HG02885 (cell line): ENCODE measurements around the gene FGF7.
A peak's percentile ranks its signal among the peaks of the same experiment; 100 is the strongest.
"Not testable (repeated sequence)": the region's sequence is repeated elsewhere in the genome, so short reads cannot be mapped to it uniquely, and the experiment has no call there.

Experiments used
- ATAC-seq: cut with Tn5 transposase; IDR thresholded peaks from one replicate; pipeline ENCODE4 v1.9.1; 2021; ENCODE audit warnings: mild to moderate bottlenecking; ENCODE audit not compliant: unreplicated experiment, poor library complexity

Gene FGF7

DNA sequence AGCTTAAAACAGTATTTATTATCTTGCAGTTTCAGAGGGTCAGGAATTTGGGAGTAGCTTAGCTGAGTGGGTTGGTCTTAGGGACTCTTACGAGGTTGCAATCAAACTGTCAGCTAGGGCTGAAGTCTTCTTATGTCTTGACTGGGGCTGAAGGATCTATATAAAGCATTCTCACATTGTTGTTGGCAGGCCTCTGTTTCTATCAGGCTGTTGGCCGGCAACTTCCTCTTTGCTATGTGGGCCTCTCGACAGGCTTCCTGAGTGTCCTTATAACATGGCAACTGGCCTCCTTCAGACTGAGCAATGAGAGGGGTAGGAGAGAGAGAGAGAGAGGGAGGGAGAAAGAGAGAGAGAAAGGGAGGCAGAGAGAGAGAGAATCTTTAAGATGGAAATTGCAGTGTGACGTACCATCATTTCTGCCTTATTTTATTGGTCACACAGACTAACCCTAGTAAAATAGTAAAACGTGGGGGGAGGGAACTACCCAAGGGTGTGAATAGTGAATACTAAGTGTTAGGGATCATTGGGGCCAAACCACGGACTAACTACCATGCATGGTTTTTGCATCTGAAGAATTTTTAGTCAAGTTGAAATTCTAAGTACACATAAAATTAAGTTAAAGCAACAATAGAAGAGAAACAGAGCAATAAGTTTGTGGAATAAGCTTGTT lies 16.1 kb downstream of the FGF7 start:
- peak; percentile 87 for ATAC-seq

- ATAC-seq, result no peak
These were observed 16.8 kb downstream of the FGF7 start for GRCh38 chr15:49439678-49440395.

DNA sequence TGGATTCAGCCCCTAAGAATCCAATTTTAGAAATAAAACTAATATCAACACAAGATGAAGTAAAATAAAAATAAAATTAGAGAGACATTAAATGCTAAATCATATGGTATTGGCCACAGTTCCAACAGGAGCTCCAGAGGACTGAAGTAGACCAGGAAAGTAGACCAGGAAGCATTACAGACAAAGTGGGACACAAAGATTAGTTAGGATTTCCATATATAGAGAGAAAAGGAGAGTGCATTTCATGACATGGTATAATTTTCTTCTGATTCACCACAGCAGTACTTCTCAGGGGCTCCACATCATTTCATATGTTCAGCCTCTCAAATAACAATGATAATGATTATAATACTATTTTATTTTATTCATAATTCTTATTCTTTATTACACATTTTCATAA lies 18.3 kb downstream of the FGF7 start:
- ATAC-seq, result no peak

DNA sequence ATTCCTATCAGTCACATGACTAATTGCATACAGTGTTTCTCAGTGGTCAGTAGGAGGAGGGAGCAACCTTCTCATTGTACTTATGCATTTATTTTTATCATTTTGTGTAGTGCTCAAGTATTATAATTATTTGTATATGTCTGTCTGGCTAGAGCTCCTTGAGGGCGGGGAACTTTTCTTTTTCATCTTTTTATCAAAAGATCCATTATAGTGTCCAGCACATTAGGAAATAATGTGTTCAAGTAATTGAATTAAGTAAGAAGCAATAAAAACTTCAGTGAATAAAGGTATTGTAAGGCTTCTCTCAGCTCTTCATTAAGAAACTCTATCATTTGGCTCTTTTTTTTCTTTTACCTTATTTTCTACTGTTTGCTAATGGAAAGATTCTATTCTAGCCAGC lies 18.8 kb downstream of the FGF7 start:
- ATAC-seq, result no peak

GRCh38 chr15:49452595-49452994 lies 29.6 kb downstream of the FGF7 start:
- no peak for ATAC-seq

- no peak for ATAC-seq
These were observed 33.1 kb downstream of the FGF7 start for GRCh38 chr15:49456166-49456565.

- no peak for ATAC-seq
These were observed 35.1 kb downstream of the FGF7 start for GRCh38 chr15:49458145-49458544.

DNA sequence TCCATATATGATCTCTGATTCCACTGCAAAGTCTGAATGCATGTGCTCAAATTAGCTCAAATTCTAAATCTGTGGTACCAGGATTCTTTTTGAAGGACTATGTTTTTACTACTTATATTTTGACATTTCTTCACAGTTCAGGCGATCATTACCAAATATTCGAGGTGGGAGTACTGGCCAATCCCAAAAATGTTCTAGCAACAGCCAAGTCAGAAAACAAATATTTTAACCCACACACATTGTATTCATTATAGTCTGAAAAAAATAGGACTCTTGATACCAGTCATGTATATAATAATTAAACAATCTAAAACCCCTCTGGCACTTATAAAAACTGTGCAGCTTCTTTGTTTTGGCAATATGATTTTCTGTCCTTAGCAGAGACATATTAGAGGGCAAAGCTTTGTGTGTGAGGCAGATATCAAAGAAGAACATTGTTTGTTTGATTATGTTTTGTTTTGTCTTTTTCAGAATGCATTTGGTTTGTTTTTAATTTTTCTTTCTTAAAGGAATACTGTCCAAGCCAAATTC lies 37.4 kb downstream of the FGF7 start:
- no peak for ATAC-seq

- no peak for ATAC-seq
These were observed 39.3 kb downstream of the FGF7 start for GRCh38 chr15:49462232-49462844.

- no peak for ATAC-seq
These were observed 41.5 kb downstream of the FGF7 start for GRCh38 chr15:49464522-49464921.

- no peak for ATAC-seq
These were observed 43.1 kb downstream of the FGF7 start for GRCh38 chr15:49466119-49466518.

GRCh38 chr15:49467746-49468480 lies 44.9 kb downstream of the FGF7 start:
- no peak for ATAC-seq

DNA sequence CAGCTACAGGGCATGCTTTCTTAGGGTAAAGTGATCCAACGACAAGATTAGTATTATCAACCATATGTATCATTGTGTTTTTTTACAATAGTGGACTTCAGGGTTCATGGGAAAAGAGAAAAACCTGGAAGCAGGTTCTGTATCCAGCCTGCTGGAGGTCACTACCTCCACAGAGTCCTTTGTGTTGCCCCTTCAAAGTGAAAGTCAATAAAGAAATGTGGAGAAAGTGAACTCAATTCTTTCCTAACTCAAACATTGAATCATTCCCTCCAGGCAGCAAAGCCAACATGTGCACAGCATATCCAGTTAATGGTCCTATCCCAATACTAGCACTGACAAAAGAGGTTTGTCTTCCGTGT lies 45.4 kb downstream of the FGF7 start:
- ATAC-seq, result no peak

DNA sequence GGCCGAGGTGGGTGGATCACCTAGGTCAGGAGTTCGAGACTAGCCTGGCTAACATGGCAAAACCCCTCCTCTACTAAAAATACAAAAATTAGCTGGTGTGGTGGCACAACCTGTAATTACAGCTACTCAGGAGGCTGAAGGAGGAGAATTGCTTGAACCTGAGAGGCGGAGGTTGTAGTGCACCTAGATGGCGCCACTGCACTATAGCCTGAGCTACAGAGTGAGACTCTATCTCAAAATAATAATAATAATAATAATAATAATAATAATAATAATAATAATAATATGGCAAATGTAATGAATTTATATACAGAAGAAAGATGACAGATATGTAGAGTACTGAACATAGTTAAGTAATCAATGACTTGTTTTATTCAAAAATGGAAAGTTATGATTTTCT lies 48.2 kb downstream of the FGF7 start:
- peak; percentile 43 for ATAC-seq

DNA sequence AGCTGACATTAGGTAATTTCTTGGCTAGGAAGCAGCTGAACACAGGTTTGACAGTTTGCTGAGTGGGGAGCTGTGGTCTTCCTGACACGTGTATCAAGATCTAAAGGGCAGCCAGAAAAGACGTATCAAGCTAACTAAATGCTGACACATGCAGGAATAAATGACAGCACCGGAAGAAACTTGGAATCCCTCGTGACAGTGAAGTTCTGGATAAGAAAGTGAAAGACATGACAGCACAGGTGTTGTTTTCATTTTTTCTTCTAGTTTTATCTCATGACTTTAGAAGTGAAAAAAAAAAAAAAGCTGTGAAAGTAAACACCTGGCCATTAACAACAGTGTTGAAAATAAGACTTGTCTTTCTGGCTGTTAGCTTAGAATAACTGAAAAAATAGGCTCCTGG lies 48.7 kb downstream of the FGF7 start:
- peak; percentile 56 for ATAC-seq

DNA sequence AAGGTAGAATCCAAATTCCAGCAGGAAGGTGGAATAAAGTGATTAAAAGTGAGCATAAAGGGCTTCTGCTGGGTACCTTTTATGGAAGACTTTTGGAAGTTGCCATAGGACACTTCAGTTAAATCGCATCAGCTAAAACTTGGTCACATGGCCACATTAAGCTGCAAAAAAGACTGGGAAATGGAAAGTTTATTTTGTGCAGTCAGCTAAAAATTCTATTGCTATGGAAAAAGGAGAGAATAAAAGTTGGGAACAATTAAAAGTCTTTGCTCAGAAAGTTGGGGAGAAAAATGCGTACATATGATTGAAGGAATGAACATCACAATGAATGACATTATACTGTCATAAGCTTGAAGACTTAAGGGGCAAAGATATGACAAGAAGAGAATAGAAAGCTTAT lies 49.3 kb downstream of the FGF7 start:
- ATAC-seq, result no peak

GRCh38 chr15:49473031-49473430 lies 50.0 kb downstream of the FGF7 start:
- no peak for ATAC-seq

- not testable (repeated sequence) for ATAC-seq
These were observed 55.0 kb downstream of the FGF7 start for GRCh38 chr15:49478021-49478420.

- ATAC-seq, result not testable (repeated sequence)
These were observed 55.9 kb downstream of the FGF7 start for GRCh38 chr15:49478982-49479381.

DNA sequence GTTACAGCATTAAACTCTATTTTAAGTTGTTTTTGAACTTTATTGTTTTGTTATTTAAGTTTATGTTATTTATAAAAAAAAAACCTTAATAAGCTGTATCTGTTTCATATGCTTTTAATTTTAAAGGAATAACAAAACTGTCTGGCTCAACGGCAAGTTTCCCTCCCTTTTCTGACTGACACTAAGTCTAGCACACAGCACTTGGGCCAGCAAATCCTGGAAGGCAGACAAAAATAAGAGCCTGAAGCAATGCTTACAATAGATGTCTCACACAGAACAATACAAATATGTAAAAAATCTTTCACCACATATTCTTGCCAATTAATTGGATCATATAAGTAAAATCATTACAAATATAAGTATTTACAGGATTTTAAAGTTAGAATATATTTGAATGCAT lies 62.4 kb downstream of the FGF7 start:
- ATAC-seq, result not testable (repeated sequence)

DNA sequence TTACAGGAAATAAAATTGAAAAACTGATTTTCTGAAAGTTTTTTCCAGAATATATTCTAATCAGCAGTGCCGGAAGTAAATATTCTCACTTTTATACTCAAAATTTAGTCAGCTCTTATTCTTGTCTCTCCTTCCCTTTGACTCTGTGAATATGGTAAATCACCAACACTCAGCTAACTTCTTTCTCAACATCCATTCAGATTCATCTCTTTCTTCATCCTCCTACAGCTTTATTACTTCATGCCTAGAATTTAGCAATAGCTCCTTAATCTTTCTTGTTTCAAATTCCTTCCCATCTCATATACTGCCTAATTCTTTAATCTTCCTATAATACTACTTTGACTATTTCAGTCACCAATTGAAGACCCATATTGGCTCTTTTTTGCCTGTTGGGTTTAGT lies 67.9 kb downstream of the FGF7 start:
- no peak for ATAC-seq
